ENCODE results near the gene UBE2D2. TPM values are rescaled to one million over a fixed set of nuclear protein-coding genes. Genes with fewer than 3 reads are reported as not detected.
"Not testable (repeated sequence)": the region's sequence is repeated elsewhere in the genome, so short reads cannot be mapped to it uniquely, and the experiment has no call there.

UBE2D2 gene
- total RNA-seq, 4 donors from 2014 or later = 98.5 to 199 (median 131) TPM

- H3K27me3 ChIP-seq = no peaks in the 10 kb centered on the region
- peaks cover 0 to 18% of the 10 kb centered on the region in 2 donors for H3K36me3 ChIP-seq
- DNase-seq = no peak
- intact Hi-C loops (cut with DNase I; ENCODE audit: low total_unique reads) (no loop called here), in situ Hi-C loops (cut with MboI; ENCODE audit: low sequenced_read_pairs in 4 of 4) (no loop called here)
- H3K4me1 ChIP-seq = peaks cover 10 to 18% of the 10 kb centered on the region in 2 donors
- TF ChIP-seq CTCF (IDR thresholded peaks at IDR 0.05 in 4 of 5, conservative IDR thresholded peaks at IDR 0.05 in 1 of 5) = no peak
- TF ChIP-seq POLR2A (IDR thresholded peaks at IDR 0.05) = no peak
- no peak for ATAC-seq
- H3K4me3 ChIP-seq = no peak overlapping the region
- H3K27ac ChIP-seq = no peak overlapping the region
- H3K9me3 ChIP-seq = no peaks in the 10 kb centered on the region
Measured at GRCh38 chr5:139605887-139606286, 44.7 kb downstream of the UBE2D2 start.

GRCh38 chr5:139611703-139612584, 50.8 kb downstream of the UBE2D2 start:
- Histone ChIP-seq H3K9me3 (no peaks in the 10 kb centered on the region), H3K4me1 (peaks cover 19 to 20% of the 10 kb centered on the region in 2 donors), H3K27ac (peak overlapping the region in 2 of 4 donors; percentile 18 to 20), H3K27me3 (no peaks in the 10 kb centered on the region), H3K36me3 (peaks cover 0 to 12% of the 10 kb centered on the region in 2 donors), H3K4me3 (no peak overlapping the region)
- TF ChIP-seq CTCF (IDR thresholded peaks at IDR 0.05 in 4 of 5, conservative IDR thresholded peaks at IDR 0.05 in 1 of 5) (no peak), POLR2A (IDR thresholded peaks at IDR 0.05) (no peak)
- ATAC-seq = no peak
- DNase-seq = no peak
- intact Hi-C loops (cut with DNase I; ENCODE audit: low total_unique reads) = no loop called here
- in situ Hi-C loops (cut with MboI; ENCODE audit: low sequenced_read_pairs in 4 of 4) = no loop called here

GRCh38 chr5:139619861-139620260, 58.7 kb downstream of the UBE2D2 start:
- Histone ChIP-seq H3K4me1 (no peaks in the 10 kb centered on the region), H3K27ac (no peak overlapping the region), H3K9me3 (no peaks in the 10 kb centered on the region), H3K27me3 (no peaks in the 10 kb centered on the region), H3K36me3 (peaks cover 0 to 66% of the 10 kb centered on the region in 2 donors), H3K4me3 (no peak overlapping the region)
- intact Hi-C loops (cut with DNase I; ENCODE audit: low total_unique reads) (no loop called here), in situ Hi-C loops (cut with MboI; ENCODE audit: low sequenced_read_pairs in 4 of 4) (no loop called here)
- DNase-seq (no peak), ATAC-seq (no peak)
- TF ChIP-seq POLR2A (IDR thresholded peaks at IDR 0.05) (no peak), CTCF (IDR thresholded peaks at IDR 0.05 in 4 of 5, conservative IDR thresholded peaks at IDR 0.05 in 1 of 5) (no peak)

GRCh38 chr5:139625398-139625797, 64.3 kb downstream of the UBE2D2 start:
- H3K9me3 ChIP-seq; H3K4me1 ChIP-seq; H3K27me3 ChIP-seq; intact Hi-C loops (cut with DNase I; ENCODE audit: low total_unique reads); DNase-seq; in situ Hi-C loops (cut with MboI; ENCODE audit: low sequenced_read_pairs in 4 of 4); H3K4me3 ChIP-seq; H3K27ac ChIP-seq; ATAC-seq: not testable (repeated sequence)
- H3K36me3 ChIP-seq = peaks cover 0 to 59% of the 10 kb centered on the region in 2 donors

GRCh38 chr5:139630855-139631254, 69.7 kb downstream of the UBE2D2 start:
- no peak for DNase-seq
- no peak overlapping the region for H3K27ac ChIP-seq
- intact Hi-C loops (cut with DNase I; ENCODE audit: low total_unique reads) = loop anchor here (5.0 to 10.0 kb wide), 3 partner anchors 54 to 544 kb away; partner anchors contain the start of gene CYSTM1
- H3K36me3 ChIP-seq = peaks cover 0 to 26% of the 10 kb centered on the region in 2 donors
- H3K27me3 ChIP-seq = no peaks in the 10 kb centered on the region
- TF ChIP-seq POLR2A (IDR thresholded peaks at IDR 0.05) (no peak), CTCF (IDR thresholded peaks at IDR 0.05 in 4 of 5, conservative IDR thresholded peaks at IDR 0.05 in 1 of 5) (no peak)
- H3K4me3 ChIP-seq = no peak overlapping the region
- no peaks in the 10 kb centered on the region for H3K9me3 ChIP-seq
- in situ Hi-C loops (cut with MboI; ENCODE audit: low sequenced_read_pairs in 4 of 4) = loop anchor here (5.0 to 10.0 kb wide), 4 partner anchors 61 to 136 kb away; no protein-coding TSS in a partner anchor
- peaks cover 2 to 12% of the 10 kb centered on the region in 2 donors for H3K4me1 ChIP-seq
- no peak for ATAC-seq

Data from gastrocnemius medialis (tissue), 4 donors.